NCI-H82 treated with DMSO at 0.1 percent for 48 hours (cell line): ENCODE measurements around the gene ODAD4.

Experiments
- DNase-seq: peaks from one replicate; lab custom pipeline; 2025; ENCODE audit not compliant: unreplicated experiment; lab: John Stamatoyannopoulos, UW

Gene ODAD4

DNA sequence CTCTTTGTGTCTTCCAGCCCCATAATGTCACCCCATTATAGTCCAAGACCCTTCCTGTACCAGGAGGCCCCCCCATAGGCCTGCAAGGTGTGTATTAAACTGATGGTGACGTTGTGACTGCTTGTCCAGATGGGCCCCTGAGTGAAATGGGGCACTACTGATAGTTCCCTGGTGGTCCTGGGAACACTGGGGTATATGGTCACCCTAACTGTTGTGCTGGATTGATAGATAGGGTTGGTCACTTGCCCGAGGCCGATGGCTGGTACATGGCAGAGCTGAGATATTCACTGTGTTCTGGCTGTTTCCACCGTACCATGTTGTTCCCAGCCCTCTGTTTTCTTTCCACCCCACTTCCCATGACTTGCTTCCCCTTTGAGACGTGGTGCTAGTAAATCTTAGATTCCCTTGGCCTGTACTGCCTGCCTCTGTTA lies 40.5 kb downstream of the ODAD4 start:
- DNase-seq = no peak

DNA sequence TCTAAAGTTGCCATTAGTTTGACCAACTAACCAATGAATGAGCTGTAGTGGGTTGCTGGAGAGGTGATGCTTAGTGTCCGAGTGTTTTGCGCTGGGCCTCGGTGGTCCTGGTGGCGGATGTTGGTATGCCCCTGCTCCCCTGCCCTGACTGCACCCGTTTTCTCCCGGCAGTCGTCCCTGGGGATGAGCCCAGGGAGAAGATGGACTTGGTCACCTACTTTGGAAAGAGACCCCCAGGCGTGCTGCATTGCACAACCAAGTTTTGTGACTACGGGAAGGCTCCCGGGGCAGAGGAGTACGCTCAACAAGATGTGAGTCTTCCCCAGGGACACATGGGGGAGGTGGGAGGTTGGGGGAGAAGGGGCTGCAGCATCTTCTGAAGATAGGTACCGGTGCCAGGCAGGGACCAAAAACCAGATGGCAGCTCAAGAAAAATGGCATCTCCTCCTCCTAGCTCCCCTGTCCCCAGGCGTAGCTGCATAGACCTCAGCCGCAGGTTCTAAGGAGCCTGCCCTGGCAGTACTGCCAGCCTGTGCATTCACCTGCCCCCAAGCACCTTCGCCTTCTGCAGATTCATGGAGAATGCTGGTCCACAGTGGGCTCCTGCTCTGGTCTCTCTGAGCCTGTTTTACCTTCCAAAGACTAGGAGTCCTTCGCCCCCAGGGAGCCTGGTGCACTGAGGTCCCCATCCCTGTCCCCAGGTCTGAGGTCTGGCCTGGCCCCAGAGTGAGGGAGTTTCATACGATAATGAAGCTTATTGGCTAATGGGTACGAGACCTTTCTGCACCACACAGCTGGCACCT lies 41.5 kb downstream of the ODAD4 start:
- DNase-seq = no peak

DNA sequence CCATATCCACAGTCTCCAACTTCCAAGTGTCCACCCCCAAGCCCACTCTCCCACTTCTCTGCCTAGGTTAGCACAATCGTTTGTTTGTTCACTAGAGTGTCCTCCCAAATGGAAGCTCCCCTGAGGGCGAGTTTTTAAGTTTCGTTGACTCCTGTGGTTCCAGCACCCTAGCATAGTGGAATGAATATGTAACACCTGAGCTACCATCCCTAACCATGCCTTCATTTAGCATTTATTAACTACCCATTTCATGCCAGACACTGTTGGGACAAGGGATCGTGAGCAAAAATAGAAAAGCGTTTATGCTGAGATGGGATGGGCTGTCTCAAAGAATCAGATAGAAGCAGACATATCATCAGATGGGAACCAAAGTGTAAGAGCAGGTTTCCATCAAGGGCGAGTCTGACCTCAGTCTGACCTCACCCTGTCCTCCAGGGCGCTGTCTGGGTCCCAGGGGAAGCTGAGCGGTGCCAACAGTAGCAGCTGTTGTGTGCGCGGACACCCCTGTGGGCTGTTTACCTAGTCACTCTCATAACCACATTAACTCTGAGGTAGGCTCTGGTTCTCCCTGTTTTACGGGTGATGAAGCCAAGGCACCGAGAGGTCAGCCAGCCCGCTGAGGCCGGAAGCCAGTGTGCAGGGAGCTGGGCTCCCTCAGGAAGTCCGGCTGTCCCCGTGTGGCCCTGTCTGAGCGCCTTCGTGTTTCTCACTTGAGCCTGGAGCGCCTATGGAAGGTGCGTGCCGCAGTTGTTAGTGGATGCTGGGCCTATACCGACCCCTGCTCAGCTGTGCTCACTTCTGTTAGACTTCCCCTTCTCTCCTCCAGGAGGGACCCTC lies 42.4 kb downstream of the ODAD4 start:
- no peak for DNase-seq

DNA sequence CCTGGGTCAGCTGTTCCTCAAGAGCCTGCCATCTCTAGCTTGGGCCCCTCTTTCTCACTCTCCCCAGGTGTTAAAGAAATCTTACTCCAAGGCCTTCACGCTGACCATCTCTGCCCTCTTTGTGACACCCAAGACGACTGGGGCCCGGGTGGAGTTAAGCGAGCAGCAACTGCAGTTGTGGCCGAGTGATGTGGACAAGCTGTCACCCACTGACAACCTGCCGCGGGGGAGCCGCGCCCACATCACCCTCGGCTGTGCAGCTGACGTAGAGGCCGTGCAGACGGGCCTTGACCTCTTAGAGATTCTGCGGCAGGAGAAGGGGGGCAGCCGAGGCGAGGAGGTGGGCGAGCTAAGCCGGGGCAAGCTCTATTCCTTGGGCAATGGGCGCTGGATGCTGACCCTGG lies 43.0 kb downstream of the ODAD4 start:
- no peak for DNase-seq

DNA sequence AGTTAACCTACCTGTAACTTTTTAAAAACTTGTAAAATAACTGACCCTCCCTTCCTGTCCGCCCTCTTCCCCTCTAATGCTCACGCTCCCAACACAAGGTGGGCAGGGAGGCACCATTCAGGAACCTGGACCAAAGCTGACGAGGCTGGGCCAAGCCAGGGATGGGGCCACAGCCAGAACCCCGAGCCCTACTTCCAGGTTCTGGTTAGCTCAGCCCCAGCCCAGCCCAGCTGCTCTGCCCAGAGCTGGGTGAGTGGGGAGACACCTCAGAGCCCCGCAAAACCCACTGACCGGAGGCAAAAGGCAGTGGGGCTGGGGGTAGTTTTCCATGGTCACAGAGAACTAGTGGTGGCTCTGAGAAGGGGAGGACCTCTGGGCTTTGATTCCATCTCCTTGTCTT lies 43.6 kb downstream of the ODAD4 start:
- no peak for DNase-seq

DNA sequence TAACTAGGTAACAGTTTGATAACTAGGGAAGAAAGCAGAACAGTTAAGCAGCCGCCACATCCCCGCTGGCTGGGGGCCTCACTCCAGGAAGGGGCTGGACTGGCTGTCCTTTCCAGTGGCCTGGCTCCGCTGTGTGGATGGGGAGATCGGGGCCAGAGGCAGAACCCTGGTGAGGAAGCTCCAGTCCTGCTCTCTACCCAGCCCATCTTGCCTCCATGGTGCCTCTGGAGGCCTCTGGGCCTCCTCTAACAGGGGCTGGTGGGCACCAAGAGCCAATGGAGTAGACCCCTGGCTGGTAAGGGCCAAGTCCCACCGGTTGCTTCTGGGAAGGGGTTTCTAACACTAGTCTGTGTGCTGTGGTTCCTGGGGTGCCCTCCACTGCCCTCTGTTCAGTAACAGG lies 44.2 kb downstream of the ODAD4 start:
- no peak for DNase-seq

DNA sequence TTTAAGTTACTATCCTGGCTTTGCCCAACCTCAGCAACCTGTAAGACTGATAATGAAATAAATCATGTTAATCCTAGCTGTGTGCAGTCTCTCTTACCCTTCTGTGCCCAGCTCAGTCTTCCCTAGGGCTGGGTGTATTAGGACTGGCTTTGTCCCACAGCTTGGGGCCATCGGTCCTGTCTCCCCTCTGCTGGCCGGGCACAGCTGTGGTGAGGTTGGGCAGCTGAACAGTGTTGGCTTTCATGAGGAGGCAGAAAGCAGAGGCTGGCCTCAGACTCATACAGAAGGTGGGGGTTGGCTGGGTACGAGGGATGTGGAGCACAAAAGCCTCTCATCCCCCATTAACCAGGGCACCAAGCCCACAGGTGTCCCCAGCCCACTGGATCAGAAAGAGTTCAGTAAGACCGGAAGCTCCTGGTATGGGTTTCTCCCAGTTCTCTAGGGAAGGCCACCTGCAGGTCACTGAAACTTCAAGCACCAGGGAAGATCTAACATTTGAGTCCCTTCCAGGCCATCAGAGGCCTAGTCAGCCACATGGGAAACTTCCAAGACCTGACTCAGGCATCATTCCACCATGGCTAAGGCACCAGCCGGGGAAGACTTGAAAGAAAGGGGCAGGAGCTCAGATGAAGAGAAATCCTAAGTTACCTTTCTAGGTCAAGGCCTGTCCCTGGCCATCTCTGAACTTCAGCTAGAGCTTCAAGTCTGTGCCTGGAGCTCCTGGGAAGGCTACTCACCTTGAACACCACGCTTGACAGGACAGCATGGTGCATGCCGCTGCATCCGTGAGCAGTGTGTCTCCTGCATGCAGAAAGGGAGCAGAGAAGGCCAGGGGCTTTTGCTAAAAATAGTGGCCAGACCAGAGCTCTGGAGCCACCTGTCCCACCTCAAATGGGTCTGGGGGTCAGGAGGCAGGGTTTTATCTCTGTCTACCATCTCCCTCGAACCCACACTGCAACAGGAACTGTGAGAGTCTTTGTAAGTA lies 45.0 kb downstream of the ODAD4 start:
- DNase-seq = no peak

DNA sequence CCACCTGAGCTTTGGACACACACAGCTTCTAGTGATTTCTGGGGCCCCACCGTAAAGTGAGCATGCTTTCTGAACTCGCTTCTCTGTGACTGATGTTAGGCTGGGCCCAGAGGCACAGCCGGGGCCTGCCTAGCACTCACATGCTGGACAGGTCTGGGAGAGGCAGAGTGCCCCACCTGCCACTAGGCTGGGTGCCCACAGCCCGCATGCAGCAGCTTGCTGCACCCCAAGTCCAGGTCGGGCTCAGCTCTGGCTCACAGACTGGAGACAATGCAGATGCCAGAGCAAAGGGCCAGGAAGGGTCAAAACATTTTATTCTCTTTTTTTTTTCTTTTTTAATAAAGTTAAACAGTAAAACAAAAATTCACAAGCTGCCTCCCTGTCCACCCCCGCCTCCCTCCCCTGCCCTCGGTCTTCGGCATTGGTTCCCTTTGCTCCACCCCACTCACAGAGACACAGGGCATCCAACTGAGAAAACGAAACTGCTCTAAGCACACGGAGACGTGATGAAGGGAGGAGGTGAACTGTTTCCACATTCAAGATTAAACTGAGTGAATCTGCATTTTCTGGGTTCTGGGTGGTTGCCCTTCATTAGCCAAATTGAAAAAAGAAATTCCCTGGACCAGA lies 45.8 kb downstream of the ODAD4 start:
- DNase-seq = no peak

DNA sequence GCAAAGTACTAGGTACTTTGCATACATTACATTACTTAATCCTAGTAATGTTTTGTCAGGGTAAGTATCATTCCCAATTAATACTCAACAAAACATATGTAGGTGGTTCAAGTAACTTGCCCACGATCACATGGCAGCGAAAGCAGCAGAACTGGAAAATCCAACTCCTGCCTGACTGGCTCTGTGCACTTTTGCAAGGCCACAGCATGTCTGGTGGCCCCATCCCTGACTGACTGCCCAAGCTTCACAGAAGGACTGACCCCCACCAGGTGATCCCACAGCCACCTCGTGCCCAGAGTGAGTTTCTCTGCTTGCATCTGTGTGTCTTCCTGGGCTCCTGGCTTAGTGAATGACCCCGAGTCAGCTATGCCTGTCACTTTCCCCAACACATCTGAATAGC lies 47.6 kb downstream of the ODAD4 start:
- DNase-seq = no peak

DNA sequence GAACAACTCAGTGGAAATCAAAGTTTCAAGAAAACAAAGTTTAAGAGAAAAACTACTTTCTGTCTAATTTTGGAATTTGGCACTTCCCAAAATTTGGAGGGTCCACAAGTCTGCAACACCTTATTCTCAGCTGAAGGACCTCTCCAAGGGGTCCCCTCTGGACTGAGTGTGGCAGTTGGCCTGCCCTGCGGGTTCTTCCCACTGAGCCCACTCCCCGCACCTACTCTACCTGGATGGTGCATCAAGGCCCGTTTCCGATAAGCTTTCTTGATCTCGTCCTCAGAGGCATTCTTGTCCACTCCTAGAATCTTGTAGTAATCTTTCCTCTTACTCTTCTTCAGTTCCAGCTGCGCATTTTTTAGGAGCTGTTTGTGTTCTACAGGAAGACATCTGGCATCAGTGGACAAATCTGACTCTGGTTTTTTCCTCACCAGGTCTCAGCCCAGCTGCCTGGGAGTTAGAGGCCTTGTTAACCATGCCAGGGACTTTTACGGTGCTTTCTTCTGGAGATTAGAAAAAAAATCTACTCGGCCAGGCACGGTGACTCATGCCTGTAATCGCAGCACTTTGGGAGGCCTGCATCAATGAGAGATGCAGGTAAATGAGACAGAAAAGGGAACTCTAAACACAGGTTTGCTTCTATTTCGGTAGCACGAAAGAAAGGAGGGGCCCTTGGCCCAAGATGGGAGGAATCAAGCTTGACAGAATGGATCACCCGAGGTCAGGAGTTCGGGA lies 51.8 kb downstream of the ODAD4 start:
- no peak for DNase-seq

DNA sequence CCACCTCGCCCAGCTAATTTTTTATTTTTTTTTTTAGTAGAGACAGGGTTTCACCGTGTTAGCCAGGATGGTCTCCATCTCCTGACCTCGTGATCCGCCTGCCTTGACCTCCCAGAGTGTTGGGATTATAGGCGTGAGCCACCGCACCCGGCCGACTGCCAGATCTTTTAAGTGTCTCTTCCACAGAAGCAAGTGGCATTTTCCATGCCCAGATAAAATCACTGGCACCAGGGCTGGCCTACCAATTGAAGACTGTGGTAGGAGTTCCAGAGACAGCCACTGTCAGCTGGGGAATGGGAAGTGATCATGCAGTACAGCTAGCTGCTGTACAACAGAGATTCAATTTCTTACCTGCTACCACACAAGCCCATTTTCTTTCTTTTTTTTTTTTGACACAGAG lies 54.0 kb downstream of the ODAD4 start:
- no peak for DNase-seq

DNA sequence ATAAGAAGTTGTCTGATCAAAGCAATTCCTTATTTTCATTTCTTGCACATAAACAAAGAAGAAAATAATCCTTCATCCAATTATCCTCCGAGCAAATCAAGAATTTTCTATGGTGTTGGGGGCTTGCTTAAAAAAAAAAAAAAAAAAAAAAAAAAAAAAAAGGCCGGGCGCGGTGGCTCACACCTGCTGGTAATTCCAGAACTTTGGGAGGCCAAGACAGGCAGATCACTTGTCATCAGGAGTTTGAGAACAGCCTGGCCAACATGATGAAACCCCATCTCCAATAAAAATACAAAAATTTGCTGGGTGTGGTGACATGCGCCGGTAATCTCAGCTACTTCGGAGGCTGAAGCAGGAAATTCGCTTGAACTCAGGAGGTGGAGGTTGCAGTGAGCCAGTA lies 55.5 kb downstream of the ODAD4 start:
- no peak for DNase-seq

DNA sequence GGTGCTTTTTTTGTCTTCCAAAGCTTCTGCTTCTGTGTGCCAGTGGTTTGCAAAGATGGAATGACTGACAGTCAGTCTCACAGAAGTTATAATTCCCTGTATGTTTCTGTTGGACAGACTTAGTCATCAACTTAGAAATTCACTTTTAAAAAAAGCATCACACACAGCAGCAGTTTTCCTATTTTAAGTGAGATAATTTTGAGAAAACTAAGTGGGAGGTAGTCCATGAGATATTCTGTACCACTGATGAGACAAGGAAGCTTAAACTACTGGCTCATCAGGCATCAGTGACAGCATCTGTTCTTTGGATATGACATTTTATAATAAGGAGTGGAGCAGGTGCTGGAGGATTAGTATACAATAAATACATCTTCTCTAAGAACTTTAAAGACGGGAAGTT lies 56.2 kb downstream of the ODAD4 start:
- peak; percentile 9 for DNase-seq

DNA sequence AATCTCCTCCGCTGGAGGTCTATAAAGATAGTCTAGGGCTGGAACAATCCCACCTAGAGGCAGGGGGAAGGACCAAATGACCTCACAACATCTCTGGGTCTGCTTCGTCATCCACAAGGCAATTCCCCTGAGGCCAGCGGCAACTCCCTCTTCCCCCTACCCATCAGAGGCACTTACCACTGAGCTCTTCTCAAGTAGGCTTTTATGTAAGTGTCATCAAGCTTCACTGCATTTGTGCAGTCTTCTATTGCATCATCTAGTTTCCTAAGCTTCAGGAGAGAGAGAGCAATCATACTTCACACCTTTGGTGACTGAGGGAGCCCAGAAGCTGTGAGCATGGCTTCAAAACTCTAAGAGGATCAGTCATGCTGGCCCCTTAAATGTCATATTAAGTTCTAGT lies 57.2 kb downstream of the ODAD4 start:
- no peak for DNase-seq

DNA sequence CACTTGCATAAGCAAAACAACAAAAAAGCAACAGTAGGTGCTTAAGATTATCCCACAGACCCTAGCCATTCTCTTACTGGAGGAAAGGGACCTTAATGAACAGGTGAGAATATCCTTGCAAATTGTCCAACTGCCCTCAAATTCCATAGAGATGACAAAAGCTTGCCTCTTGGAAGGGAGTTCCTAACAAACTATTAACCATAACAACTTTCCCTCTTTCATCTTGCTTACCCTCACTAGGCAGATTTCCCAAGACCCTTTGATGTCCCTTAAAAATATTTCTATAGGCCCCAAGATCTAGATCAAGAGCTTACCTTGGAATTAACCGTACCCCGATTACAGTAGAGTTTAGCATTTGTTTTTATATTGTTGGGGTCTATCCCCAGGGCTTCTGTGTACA lies 58.0 kb downstream of the ODAD4 start:
- no peak for DNase-seq

DNA sequence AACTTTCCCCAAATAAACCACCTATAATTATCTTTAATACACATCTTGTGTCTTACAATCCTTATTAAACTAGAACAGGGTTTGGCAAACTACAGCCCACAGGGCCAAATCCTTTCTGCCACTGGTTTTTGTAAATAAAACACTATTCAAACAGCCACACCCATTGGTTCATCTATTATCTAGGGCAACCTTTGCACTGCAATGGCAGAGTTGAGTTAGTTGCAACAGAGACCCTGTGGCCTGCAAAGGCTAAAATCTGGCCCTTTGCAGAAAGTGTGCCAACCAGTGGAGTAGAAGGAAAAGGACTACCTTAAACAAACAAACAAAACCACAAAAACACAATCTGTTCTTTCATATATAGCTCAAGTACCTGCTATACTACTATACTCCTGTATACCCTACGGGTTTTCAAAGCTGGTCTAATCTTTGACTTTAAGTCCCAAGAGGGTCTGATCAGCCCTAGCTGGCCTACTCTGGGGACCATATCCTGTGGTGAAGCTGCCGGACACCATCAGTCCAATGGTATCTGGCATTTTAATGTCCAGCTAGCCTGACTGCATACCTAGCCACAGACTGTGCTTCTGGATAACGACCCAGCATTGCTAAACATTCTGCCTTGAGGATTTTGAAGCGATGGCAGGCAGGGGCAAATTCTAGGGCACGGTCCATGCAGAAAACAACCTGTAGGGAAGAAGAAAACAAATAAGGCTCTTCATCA lies 59.4 kb downstream of the ODAD4 start:
- DNase-seq = no peak

DNA sequence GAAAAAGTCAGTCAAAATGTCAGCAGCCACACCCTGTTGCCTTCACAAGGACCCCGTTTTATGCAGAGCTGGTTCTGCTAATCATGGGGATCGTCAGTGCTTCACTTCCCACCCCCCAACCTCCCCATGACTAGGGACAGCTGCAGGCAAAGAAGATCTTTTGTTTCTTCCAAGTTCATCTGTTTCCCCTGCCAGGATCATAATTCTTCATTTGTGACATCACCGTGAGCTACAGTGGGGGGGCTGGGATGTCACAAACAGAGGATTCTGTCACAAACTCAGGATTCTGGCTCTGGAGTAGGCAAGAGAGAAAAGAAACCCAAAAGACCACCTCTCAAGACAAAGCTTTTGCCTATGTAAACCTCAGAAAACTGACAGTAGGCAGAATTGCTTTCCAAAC lies 62.2 kb downstream of the ODAD4 start:
- no peak for DNase-seq

DNA sequence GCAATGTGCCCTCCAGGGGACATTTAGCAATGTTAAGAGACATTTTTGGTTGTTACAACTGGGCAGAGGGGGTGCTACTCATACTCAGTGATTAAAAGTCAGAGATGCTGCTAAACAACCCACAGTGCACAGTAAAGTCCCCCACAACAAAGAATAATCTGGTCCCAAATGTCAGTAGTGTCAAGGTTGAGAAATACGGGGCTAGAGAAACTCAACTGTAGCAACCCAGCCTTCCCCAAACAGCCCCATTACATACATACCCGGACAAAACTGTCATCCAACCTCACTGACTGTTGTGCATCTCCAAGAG lies 66.4 kb downstream of the ODAD4 start:
- no peak for DNase-seq

DNA sequence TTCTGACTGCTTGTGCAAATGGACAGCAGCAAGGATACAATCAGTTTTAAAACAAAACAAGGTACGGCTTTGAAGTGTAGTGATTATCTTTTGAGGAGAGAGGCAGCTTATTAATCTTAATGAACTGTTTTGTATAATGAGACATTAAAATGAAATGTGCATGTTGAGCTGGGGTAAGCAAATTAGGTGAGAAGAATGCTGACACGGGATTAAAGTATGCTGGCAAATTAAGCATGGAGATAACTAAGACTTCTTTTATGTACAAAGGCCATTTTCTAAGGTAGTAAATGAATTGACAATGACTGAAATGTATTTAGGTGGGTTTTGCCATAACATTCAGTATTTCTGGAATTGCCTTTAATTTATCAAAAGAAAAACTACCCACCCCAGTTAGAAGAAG lies 68.1 kb downstream of the ODAD4 start:
- no peak for DNase-seq
